ENCODE measurements around the gene PCDHGB5. TPM values are rescaled to one million over a fixed set of nuclear protein-coding genes. Genes with fewer than 3 reads are reported as not detected.
"Not testable (repeated sequence)": the region's sequence is repeated elsewhere in the genome, so short reads cannot be mapped to it uniquely, and the experiment has no call there.

The PCDHGB5 gene
- total RNA-seq, 4 donors from 2014 or later: 12.3 to 17.6 (median 14.6) TPM

DNA sequence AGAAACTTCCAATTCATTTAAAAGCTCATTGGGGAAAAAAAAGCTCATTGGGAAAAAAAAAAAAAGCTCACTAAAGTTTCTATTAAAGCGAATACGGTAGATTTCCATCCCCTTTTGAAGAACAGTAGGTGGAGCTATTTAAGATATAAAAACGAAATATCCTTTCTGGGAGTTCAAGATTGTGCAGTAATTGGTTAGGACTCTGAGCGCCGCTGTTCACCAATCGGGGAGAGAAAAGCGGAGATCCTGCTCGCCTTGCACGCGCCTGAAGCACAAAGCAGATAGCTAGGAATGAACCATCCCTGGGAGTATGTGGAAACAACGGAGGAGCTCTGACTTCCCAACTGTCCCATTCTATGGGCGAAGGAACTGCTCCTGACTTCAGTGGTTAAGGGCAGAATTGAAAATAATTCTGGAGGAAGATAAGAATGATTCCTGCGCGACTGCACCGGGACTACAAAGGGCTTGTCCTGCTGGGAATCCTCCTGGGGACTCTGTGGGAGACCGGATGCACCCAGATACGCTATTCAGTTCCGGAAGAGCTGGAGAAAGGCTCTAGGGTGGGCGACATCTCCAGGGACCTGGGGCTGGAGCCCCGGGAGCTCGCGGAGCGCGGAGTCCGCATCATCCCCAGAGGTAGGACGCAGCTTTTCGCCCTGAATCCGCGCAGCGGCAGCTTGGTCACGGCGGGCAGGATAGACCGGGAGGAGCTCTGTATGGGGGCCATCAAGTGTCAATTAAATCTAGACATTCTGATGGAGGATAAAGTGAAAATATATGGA is 32.8 kb downstream of the PCDHGB5 start, which contains the start of gene PCDHGA12:
Gene PCDHGA12 (plus strand): TSS at position 176 of the 782 bp plus-strand sequence. CDS start 253 bp downstream, at position 429.
- intact Hi-C loops (cut with DNase I; ENCODE audit: low total_unique reads): no loop called here
- 11 to 14% methylated on average over 32 to 33 of the region's 33 CpGs for WGBS, 2 donors
- no peak for DNase-seq (ENCODE audit: low spot score in 2 of 2)
- no peak for TF ChIP-seq POLR2A (IDR thresholded peaks at IDR 0.05)
- TF ChIP-seq, protein P1, sequence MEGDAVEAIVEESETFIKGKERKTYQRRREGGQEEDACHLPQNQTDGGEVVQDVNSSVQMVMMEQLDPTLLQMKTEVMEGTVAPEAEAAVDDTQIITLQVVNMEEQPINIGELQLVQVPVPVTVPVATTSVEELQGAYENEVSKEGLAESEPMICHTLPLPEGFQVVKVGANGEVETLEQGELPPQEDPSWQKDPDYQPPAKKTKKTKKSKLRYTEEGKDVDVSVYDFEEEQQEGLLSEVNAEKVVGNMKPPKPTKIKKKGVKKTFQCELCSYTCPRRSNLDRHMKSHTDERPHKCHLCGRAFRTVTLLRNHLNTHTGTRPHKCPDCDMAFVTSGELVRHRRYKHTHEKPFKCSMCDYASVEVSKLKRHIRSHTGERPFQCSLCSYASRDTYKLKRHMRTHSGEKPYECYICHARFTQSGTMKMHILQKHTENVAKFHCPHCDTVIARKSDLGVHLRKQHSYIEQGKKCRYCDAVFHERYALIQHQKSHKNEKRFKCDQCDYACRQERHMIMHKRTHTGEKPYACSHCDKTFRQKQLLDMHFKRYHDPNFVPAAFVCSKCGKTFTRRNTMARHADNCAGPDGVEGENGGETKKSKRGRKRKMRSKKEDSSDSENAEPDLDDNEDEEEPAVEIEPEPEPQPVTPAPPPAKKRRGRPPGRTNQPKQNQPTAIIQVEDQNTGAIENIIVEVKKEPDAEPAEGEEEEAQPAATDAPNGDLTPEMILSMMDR (IDR thresholded peaks at IDR 0.05): no peak
- H3K4me3 ChIP-seq (ENCODE audit: low read depth, poor library complexity, severe bottlenecking): no peak within 1 kb of the TSS

DNA sequence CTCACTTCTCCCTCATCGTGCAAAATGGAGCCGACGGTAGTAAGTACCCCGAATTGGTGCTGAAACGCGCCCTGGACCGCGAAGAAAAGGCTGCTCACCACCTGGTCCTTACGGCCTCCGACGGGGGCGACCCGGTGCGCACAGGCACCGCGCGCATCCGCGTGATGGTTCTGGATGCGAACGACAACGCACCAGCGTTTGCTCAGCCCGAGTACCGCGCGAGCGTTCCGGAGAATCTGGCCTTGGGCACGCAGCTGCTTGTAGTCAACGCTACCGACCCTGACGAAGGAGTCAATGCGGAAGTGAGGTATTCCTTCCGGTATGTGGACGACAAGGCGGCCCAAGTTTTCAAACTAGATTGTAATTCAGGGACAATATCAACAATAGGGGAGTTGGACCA is 33.5 kb downstream of the PCDHGB5 start:
- no peak for DNase-seq (ENCODE audit: low spot score in 2 of 2)
- TF ChIP-seq, protein P1 (IDR thresholded peaks at IDR 0.05): no peak
- no peak for TF ChIP-seq POLR2A (IDR thresholded peaks at IDR 0.05)
- intact Hi-C loops (cut with DNase I; ENCODE audit: low total_unique reads): no loop called here
- WGBS, 2 donors: 19 to 23% methylated on average over 37 of the region's 37 CpGs
- no peak overlapping the region for H3K4me3 ChIP-seq (ENCODE audit: low read depth, poor library complexity, severe bottlenecking)

DNA sequence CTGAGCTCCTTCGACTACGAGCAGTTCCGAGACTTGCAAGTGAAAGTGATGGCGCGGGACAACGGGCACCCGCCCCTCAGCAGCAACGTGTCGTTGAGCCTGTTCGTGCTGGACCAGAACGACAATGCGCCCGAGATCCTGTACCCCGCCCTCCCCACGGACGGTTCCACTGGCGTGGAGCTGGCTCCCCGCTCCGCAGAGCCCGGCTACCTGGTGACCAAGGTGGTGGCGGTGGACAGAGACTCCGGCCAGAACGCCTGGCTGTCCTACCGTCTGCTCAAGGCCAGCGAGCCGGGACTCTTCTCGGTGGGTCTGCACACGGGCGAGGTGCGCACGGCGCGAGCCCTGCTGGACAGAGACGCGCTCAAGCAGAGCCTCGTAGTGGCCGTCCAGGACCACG is 34.6 kb downstream of the PCDHGB5 start:
- intact Hi-C loops (cut with DNase I; ENCODE audit: low total_unique reads); H3K4me3 ChIP-seq (ENCODE audit: low read depth, poor library complexity, severe bottlenecking); DNase-seq (ENCODE audit: low spot score in 2 of 2): not testable (repeated sequence)
- 31 to 35% methylated on average over 18 to 19 of the region's 38 CpGs for WGBS, 2 donors

DNA sequence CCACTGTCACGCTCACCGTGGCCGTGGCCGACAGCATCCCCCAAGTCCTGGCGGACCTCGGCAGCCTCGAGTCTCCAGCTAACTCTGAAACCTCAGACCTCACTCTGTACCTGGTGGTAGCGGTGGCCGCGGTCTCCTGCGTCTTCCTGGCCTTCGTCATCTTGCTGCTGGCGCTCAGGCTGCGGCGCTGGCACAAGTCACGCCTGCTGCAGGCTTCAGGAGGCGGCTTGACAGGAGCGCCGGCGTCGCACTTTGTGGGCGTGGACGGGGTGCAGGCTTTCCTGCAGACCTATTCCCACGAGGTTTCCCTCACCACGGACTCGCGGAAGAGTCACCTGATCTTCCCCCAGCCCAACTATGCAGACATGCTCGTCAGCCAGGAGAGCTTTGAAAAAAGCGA is 35.0 kb downstream of the PCDHGB5 start:
- DNase-seq (ENCODE audit: low spot score in 2 of 2); H3K4me3 ChIP-seq (ENCODE audit: low read depth, poor library complexity, severe bottlenecking); intact Hi-C loops (cut with DNase I; ENCODE audit: low total_unique reads): not testable (repeated sequence)
- WGBS, 2 donors: 27 to 28% methylated on average over 25 to 27 of the region's 29 CpGs

DNA sequence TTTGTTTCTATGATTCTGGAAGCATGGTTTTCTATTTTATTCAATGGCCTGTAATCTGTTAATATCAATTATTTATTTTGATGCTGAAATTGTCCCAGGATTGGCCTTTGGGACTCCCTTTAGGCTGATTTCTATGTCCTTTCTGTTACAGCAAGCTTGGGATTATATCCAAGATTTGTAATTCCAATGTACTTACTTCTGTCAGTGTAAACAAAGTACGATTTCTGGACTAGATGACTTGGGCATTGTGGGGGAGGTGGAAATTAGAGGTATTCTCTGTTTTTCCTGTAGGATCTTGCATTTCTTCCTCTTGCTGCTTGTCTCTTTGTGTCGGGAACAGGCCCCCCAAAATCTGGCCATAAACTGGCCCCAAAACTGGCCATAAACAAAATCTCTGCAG is 36.3 kb downstream of the PCDHGB5 start:
- TF ChIP-seq POLR2A (IDR thresholded peaks at IDR 0.05): no peak
- TF ChIP-seq, protein P1 (IDR thresholded peaks at IDR 0.05): no peak
- intact Hi-C loops (cut with DNase I; ENCODE audit: low total_unique reads): no loop called here
- 86 to 88% methylated on average over 2 of the region's 2 CpGs for WGBS, 2 donors

DNA sequence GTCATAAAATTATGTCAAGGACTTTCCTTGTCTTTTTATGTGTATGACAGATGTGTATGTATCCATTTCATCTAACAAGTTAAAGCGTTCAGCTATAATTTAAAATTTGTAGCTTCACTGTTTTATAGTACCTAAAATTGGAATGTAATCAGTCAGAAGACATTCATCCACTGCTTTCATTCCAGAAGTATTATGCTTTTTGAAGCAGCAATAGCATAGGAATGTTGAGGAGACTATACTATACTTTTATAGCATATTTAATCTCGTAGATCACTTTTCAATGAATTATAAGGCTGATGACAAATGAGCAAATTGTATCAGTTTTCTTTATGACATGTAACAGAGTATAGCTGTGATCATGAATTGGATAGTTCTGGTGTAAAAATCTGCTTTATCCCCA is 39.5 kb downstream of the PCDHGB5 start:
- intact Hi-C loops (cut with DNase I; ENCODE audit: low total_unique reads): no loop called here
- 91 to 96% methylated on average over 2 of the region's 2 CpGs for WGBS, 2 donors
- no peak for DNase-seq (ENCODE audit: low spot score in 2 of 2)
- TF ChIP-seq, protein P1 (IDR thresholded peaks at IDR 0.05): no peak
- no peak for TF ChIP-seq POLR2A (IDR thresholded peaks at IDR 0.05)
- H3K4me3 ChIP-seq (ENCODE audit: low read depth, poor library complexity, severe bottlenecking): no peak overlapping the region

More for the DNA sequence above, 36.3 kb downstream of the PCDHGB5 start:
- no peak overlapping the region for H3K4me3 ChIP-seq (ENCODE audit: low read depth, poor library complexity, severe bottlenecking)
- no peak for DNase-seq (ENCODE audit: low spot score in 2 of 2)
